NCI-H1436 treated with DMSO at 0.1 percent for 48 hours (cell line): Measurements from ENCODE around the gene FNBP1L.

Experiments
- DNase-seq: peaks from one replicate; lab custom pipeline; 2025; lab: John Stamatoyannopoulos, UW

FNBP1L gene

DNA sequence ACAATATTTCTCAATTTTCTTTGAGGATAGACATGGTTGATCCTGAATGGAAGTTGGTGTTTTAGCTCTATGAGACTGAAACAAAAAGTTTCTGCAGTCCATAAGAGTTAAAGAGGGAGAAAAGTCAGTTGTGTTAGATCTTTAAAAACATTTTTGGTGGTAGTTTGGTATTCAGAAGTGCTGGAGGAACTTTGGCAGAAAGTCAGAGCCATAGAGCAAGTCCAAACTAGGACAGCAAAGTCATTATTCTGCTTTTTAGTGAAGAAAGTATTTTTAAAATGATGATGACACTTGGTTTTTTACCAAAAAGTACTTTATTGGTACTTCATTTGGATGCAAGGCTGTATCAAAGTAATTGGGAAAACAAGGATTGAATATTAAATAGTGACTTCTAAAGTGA lies 41.8 kb downstream of the FNBP1L start:
- DNase-seq = no peak

DNA sequence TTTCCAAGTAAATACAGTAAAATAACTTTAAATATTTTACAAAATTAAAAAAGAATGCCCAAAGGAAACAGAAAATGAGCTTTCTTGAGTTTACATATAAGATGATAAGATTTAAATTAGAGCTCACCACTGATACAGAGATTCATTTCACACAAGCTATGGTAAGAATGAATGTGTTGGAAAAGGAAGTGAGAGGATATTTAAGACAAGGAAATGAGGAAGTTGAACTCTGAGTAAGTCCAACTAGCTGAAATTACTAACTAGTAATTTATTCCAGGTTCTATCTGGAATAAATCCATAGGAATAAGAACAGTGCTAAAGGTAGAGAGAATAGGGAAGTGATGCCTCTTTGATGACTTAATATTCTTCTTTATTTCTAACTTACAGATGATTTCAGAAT lies 42.4 kb downstream of the FNBP1L start:
- no peak for DNase-seq

DNA sequence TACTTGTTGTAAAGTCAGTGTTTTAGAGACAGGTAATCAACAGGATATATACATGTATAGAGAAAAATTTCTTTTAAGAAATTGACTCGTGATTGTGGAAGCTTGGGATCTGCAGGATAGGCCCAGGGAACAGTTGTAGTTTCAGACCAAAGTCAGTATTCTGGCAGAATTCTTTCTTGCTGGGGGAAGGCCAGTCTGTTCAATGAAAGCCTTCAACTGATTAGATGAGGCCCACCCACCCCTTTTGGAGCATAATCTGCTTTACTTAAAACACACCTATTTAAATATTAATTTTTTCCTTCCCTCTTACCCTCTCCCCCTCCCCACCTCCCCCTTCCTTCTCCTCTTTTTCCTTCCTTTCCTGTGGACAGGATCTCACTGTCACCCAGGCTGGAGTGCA lies 48.0 kb downstream of the FNBP1L start:
- no peak for DNase-seq

DNA sequence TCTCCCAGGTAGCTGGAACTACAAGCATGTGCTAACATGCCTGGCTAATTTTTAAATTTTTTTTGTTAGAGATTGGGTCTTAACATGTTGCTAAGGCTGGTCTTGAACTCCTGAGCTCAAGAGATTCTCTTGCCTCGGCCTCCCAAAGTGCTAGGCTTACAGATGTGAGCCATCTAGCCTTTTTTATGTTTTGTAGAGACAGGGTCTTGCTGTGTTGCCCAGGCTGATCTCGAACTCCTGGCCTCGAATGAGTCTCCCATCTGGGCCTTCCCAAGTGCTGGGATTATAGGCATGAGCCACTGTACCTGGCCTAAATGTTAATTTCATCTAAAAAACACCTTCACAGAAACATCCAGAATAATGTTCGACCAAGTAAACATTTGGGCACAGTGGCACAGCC lies 48.6 kb downstream of the FNBP1L start:
- DNase-seq = no peak

DNA sequence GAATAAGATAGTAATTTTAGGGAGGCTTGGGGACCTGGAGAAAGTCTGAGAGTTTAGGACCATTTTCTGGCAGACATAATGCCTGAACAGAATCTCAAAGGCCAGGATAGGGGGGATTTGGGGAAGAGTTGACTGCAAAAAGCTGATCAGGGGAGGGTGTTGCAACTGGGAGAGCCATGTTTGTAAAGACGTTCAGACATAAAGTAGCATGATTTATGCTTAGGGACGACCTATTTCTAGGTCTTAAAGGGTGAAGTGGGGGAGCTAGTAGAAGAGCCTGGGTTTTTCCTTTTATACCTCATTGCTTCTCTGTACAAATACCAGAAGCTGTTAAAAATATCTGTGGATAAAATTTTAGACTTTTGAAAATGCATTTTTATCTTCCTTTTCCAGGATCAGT lies 51.2 kb downstream of the FNBP1L start:
- no peak for DNase-seq

DNA sequence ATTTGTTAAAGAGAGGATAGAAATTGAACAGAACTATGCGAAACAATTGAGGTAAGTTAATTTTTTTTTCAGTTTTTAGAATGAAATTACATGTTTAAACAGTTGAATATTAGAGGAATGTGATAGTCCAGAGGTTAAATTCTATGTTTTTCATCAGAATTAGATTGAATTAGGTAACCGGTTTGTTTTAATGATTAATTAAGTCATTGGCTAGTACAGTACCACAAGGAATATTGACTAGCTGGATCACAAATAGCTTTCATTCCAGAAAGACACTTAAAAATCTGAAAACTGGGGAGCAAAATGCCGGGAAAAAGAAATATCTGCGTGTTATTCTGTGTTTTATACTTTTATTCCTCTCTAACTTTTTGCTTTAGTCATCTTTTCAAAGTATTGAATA lies 51.6 kb downstream of the FNBP1L start:
- DNase-seq = no peak

DNA sequence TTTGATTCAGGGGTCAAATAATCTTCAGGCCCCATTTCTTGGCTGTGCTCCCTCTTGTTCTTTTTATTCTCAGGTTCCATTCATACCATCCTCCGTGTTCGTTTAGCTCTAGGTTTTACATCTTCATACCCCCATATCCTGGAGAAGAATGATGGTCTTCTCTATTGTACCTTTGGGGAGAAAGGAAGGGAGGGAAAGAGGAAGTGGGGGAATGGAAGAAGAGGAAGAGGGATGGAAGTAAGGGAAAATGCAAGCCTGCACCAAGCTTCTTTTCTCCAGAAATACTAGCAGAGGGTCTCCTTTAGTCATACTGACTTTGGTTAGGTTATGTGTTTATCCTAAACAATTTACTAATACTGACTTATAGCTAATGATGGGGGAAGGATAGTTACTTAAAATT lies 52.4 kb downstream of the FNBP1L start:
- no peak for DNase-seq

DNA sequence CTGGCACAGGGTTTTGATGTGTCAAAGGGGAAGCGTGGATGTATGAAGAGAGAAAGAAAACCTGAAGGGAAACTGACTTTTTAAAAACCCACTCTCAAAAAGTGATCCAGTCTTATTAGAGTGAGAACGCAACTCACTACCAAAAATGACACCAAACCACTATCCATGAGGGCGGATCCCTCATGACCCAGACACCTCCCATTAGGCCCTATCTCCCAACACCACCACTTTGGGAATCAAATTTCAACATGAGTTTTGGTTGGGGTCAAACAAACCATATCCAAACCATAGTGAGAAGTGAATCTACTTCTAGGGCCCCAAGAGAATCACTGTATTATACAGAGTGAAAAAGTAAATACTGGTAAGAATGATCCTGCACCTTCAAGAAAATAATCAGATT lies 53.5 kb downstream of the FNBP1L start:
- no peak for DNase-seq

DNA sequence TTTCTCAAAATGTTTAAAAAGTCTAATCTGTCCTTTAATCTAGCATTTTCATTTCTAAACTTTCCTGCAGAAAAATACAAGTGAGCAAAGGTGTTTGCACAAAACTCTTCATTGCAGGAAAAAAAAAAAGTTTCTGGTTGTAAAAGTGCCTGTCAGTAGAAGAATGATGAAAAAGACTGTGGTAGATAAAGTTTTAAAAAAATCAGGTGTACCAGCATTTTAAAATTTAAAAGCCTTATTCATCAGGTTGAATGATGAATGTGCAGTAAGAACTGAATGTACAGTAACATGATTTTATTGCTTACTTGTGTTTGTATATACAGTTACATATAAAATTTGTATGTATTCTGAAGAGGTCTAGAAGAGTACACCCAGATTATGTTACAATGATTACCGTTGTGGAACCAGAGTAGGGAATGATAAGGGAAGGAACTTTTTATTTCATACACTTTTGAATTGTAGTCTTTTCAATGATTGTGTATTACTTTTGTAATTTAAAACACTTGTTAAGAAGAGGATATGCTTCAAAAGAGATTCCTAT lies 54.0 kb downstream of the FNBP1L start:
- DNase-seq = no peak

DNA sequence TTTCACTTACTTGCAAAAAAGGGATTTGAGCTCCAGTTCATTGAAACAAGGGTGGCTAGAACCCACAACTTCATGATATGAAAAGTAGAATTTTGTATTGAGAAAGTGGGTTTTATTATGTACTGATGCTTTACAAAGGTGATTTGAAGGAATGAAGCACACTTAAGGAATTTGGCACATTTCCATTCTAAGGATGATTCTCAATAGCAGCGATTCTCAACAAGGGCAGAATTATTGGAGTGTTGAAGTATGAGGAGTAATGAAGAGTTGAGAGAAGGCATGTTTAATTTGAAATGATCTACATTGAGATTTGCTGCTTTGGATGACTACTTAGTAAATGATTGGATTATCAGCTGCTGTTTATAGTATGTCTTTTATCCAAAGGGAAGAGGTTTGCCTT lies 54.7 kb downstream of the FNBP1L start:
- no peak for DNase-seq

DNA sequence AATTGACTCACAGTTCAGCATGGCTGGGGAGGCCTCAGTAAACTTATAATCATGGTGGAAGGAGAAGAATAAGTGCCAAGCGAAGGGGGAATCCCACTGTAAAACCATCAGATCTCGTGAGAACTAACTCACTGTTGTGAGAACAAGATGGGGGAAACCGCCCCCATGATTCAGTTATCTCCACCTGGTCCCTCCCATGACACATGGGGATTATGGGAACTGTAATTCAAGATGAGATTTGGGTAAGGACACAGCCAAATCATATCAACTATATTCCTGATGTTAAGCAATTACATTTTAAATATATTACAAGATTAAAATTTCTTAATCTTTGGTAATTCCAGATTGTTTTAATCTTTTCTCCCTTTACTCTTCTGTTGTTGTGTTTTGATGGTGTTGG lies 55.2 kb downstream of the FNBP1L start:
- no peak for DNase-seq

DNA sequence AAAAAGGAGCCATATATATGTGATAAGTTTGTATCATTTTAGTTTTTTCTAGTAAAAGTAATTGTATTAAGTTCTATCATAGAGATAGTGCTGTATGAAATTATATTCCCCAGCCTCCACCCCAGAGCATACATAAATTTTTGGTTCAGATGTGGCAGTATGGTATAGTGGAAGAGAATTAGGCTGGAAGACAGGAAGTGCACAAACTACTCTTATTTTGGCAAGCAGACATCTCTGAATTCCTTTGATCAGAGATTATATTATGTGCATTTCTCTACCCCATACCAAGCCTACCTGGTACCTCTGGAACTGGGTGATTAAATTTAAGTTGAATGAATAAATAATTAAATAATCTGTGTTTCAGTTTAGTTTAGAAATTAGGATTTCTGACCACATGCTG lies 55.9 kb downstream of the FNBP1L start:
- DNase-seq = no peak

DNA sequence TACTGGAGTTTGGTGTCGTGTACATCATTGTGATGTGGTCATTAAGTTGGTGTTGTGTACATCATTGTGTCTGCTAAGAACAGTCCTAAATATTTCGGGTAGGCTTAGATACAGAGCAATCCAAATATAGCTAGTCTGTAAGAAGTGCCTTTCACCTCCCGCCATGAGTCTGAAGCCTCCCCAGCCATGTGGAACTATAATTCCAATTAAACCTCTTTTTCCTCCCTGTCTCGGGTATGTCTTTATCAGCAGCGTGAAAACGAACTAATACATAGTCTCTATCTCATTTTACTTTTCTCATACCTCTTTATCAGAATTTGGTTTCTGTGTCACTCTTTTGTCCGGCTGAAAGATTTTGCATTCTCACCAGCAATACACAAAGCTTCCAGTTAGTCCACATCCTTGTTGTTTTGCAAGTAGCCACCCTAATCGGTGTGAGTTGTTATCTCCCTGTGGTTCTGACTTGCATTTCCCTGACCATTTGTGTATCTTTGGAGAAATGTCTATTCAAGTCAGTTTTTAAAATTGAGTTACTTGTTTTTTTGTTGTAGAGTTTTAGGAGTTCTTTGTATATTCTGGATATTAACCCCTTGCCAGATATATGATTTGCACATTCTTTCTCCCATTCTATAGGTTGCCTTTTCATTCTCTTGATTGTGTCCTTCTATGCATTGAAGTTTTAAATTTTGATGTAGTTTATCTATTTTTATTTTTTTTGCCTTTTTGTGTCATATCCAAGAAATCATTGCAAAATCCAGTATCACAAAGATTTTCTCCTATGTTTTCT lies 56.5 kb downstream of the FNBP1L start:
- DNase-seq = no peak

DNA sequence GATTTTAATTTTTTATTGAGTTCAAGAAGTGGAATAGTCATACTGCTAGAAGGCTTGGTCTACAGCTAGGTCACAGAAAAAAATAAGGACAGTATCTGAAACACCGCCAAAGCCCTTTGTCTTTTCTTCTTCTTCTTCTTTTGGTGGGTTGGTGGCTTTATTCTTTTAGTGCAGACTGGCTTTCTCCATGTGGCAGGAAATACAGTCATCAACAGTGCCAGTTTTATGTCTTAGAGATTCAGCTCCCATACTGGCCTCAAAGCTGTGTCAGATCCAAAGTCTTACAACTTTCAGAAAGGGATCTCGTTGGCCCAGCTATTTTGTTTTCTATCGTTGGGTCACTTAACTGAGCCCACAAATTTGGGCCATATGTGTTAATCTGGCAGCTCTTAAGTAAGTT lies 58.2 kb downstream of the FNBP1L start:
- DNase-seq = no peak

DNA sequence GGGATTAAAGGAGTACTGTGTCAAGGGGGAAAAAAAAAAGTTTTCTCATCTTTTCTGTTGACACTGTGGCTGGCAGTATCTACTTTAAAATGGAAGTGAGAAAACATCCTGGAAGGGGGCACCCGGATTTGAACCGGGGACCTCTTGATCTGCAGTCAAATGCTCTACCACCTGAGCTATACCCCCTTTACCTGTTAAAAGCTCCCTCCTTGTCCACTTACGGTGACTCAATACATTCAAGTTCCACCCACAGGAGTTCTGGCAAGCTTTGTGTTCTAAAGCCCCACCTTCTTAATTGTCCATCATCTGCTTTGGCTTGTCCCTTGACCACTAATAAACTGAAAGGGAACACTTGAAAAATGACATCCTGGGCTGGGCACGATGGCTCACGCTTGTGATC lies 68.2 kb downstream of the FNBP1L start:
- no peak for DNase-seq

DNA sequence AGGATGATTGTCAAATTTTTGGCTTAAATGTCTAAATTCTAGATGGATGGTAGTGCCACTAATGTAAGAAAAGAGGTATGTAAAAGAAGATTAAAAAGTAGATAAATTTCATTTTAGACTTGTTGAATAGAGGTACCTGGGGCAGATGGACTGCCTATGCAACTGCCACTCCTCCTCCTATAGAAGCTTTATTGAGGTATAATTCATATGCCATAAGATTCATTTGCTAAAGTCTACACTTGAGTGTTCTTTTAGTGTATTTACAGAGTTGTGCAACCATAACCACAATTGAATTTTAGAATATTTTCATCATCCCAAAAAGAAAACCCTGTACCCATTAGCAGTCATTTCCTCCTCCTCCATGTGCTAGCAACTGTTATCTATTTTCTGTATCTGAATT lies 70.6 kb downstream of the FNBP1L start:
- no peak for DNase-seq

DNA sequence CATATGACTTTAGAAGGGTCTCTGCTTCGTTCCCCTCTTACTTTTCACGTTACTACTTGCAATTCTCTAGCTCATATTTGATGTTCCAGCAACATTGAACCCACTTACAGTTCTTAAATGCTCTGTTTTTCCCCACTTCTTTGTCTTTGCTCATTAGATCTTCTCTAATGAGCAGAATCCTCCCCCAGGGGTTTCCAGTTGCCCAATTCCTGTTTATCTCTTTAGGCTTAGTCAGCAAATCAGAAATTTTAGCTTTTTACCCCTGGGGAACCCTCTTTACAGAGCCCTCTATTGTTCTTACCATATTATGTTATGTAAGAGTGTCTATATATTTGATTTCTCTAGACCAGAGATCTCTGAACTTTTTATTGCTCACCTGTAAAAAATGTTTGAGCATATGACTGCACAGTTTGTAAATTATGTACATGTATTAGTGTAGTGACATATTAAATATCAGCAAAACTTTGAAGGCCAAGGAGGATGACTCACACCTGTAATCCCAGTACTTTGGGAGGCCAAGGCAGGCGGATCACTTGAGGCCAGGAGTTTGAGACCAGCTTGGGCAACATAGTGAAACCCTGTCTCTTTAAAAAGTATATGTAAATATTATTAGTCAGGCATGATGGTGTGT lies 71.4 kb downstream of the FNBP1L start:
- DNase-seq = no peak

DNA sequence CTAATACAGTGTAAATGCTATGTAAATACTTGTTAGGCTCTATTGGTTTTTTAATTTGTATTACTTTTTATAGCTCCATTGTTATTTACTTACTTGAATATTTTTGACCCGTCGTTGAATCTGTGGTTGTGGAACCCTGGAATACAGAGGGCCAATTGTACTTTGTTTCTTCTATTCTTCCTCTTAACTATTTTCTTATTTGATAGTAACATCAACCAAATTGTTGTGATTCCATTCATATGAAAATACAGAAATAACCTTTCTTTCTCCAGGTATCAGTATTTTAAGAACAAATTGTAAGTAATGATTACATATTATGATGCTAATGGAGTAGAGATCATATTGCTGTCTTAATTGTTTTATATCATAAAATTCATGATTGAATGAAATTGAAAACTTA lies 73.7 kb downstream of the FNBP1L start:
- no peak for DNase-seq

DNA sequence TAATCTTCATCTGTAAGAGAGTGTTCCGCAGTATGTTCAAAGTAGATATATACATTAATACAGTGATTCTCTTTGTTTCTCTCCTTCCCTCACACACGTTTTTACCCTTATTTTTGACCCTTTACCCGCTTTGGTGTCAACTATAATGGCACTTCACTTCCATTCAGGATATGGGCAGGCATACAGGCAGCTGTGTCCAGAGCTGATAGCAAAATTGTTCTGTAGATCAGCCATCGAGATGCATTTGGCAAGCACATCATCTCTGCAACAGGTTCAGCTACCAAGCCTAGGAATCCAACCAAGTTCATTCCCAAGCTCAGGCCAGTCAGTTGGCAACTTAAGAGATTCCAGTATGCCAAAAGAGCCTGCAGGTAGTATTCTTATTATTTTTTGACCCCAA lies 74.8 kb downstream of the FNBP1L start:
- DNase-seq = no peak

DNA sequence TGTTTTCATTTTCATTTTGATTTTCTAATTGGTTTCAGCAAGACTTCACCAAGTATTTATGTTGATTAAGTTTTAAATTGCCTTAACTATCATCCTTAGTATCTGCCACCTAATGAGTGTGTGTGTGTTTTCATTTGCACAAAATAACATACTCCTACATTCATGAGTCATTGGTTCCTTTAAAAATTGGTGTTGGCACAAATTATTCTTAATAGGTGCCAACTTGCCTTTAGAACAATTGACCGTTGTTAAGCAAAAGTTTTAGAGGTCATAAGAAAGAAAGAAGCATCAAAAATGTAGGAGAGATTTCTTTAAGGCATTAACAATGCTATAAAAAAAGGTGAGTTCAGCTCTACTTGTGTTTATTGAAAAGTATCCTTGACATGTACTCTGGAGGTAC lies 77.5 kb downstream of the FNBP1L start:
- DNase-seq = no peak

DNA sequence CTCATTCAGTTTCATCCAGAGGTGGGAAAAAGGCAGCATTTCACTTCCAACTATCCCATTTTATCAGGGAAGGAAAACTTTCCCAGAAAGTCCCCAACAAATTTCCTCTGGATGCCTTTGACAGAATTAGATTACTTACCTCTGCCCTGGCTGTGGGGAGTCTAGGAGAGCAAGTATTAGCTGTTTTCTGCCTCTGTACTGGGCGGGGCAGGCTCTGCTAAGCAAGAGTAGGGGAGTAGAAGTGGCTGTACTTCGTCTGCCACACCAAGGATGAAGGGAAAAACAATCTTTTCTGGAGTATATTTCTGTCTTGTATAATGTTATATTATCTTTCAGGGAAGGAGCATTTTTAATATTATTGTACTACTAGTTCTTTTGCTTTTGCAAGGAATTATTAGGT lies 78.5 kb downstream of the FNBP1L start:
- no peak for DNase-seq

DNA sequence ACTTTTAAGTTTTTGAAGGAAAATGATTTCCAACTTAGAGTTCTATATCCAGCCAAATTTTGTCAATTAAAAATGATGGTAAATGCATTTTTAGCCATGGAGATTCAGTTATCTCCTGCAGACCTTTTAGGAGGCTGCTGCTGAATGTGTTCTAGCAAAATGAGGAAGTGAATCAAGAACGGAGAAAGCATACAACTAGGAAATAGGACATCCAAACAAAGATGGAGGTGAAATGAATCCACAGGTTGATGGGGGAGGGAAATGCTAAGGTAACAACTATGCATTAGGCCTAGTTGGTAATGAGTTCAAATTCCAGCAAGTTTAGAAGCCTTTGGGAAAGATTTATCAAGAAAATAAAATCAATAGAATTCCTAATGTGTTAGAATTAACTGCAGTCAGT lies 80.5 kb downstream of the FNBP1L start:
- DNase-seq = no peak

DNA sequence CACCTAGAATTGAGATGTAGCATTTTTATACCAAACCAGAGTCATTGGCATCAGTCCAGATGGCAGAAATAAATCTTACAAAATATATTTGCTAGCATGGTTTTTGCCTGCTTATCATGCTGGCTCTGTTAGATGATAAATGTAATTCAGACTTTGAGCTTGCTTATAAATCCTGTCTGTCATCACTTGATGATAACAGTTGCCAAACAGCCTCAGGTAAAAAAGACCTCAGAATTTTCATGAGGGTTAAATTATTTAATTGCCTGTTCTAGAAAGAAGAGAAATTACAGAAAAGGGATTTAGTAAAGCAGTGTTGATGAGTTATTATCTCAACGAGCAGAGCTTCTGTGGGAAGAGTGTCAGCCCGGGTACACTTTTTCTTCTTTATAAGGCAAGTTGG lies 83.3 kb downstream of the FNBP1L start:
- DNase-seq = peak; percentile 26
